WTC11 (cell line): ENCODE results near the gene KCNMA1. TPM values are rescaled to one million over a fixed set of nuclear protein-coding genes. Genes with fewer than 3 reads are reported as not detected.

Source experiments
- ATAC-seq: fragments of 200-7000 bp; cut with Tn5 transposase; 2 replicates; pipeline ENCODE4 v1.10.0; 2021; ENCODE audit warnings: mild to moderate bottlenecking, moderate library complexity
- CTCF ChIA-PET: fragments of 300-600 bp; sonication (Branson Sonifier 250); formaldehyde crosslinking; loops from one replicate; lab custom pipeline; 2021; ENCODE audit warnings: antibody characterized with exemption; lab: Charles Lee
- POLR2A ChIA-PET: fragments of 350-600 bp; sonication (Branson Sonifier 250); formaldehyde crosslinking; loops from one replicate; lab custom pipeline; 2021; ENCODE audit warnings: antibody characterized with exemption; lab: Charles Lee
- DNase-seq: peaks from one replicate; pipeline ENCODE4 v3.0.0; 2021; ENCODE audit warnings: low spot score
- H3K27ac Mint-ChIP-seq: 2 replicates; pipeline ENCODE4 v1.8.0; 2021; ENCODE audit warnings: mixed read lengths
- H3K27me3 Mint-ChIP-seq: 2 replicates; pipeline ENCODE4 v1.8.0; 2021; ENCODE audit warnings: low read depth, mild to moderate bottlenecking, moderate library complexity, mixed read lengths
- H3K36me3 Mint-ChIP-seq: 2 replicates; pipeline ENCODE4 v1.8.0; 2021; ENCODE audit warnings: mixed read lengths
- H3K4me1 Mint-ChIP-seq: 2 replicates; pipeline ENCODE4 v1.8.0; 2022; ENCODE audit warnings: mixed read lengths
- H3K4me3 Mint-ChIP-seq: 2 replicates; pipeline ENCODE4 v1.8.0; 2021; ENCODE audit warnings: mild to moderate bottlenecking, moderate library complexity, mixed read lengths
- H3K9me3 Mint-ChIP-seq: 2 replicates; pipeline ENCODE4 v1.8.0; 2021; ENCODE audit warnings: mixed read lengths
- AFF4 ChIP-seq: sonication (generic); formaldehyde crosslinking; IDR thresholded peaks from 2 replicates; pipeline ENCODE4 v1.8.1; 2023; ENCODE audit warnings: mild to moderate bottlenecking, missing genetic modification reagents, borderline replicate concordance
- AR ChIP-seq: fragments of 250-450 bp; sonication (Bioruptor Pico); IDR thresholded peaks from 2 replicates; pipeline ENCODE4 v1.9.0; 2021; ENCODE audit warnings: mild to moderate bottlenecking
- CREB1 ChIP-seq: sonication (generic); formaldehyde crosslinking; IDR thresholded peaks from 2 replicates; pipeline ENCODE4 v1.8.0; 2023; ENCODE audit warnings: mild to moderate bottlenecking, missing genetic modification reagents
- E2F1 ChIP-seq: sonication (generic); formaldehyde crosslinking; IDR thresholded peaks from 2 replicates; pipeline ENCODE4 v1.8.0; 2022; ENCODE audit warnings: mild to moderate bottlenecking, missing genetic modification reagents
- ELF4 ChIP-seq: sonication (generic); formaldehyde crosslinking; IDR thresholded peaks from 2 replicates; pipeline ENCODE4 v1.8.1; 2022; ENCODE audit warnings: low read depth, mild to moderate bottlenecking, moderate library complexity, missing genetic modification reagents
- GABPB1 ChIP-seq: sonication (generic); formaldehyde crosslinking; IDR thresholded peaks from 2 replicates; pipeline ENCODE4 v1.8.1; 2023; ENCODE audit warnings: mild to moderate bottlenecking, missing genetic modification reagents
- GRHL2 ChIP-seq: fragments of 250-450 bp; sonication (Bioruptor Pico); IDR thresholded peaks from 2 replicates; pipeline ENCODE4 v1.8.0; 2022; ENCODE audit warnings: mild to moderate bottlenecking, moderate library complexity; ENCODE audit not compliant: insufficient replicate concordance, severe bottlenecking
- MAX ChIP-seq: sonication (generic); formaldehyde crosslinking; IDR thresholded peaks from 2 replicates; pipeline ENCODE4 v1.8.0; 2022; ENCODE audit warnings: mild to moderate bottlenecking, missing genetic modification reagents
- MXD4 ChIP-seq: fragments of 250-450 bp; sonication (Bioruptor Pico); IDR thresholded peaks from 2 replicates; pipeline ENCODE4 v1.8.0; 2021; ENCODE audit warnings: mild to moderate bottlenecking, moderate library complexity, borderline replicate concordance
- SMAD3 ChIP-seq: sonication (generic); formaldehyde crosslinking; IDR thresholded peaks from 2 replicates; pipeline ENCODE4 v1.8.0; 2022; ENCODE audit warnings: missing genetic modification reagents, mild to moderate bottlenecking, borderline replicate concordance
- SOX15 ChIP-seq: fragments of 250-450 bp; sonication (Bioruptor Pico); IDR thresholded peaks from 2 replicates; pipeline ENCODE4 v1.9.0; 2021; ENCODE audit warnings: mild to moderate bottlenecking
- ZNF138 ChIP-seq: sonication (generic); formaldehyde crosslinking; conservative IDR thresholded peaks from 2 replicates; pipeline ENCODE4 v1.8.1; 2022; ENCODE audit warnings: mild to moderate bottlenecking, moderate library complexity, missing genetic modification reagents
- ZNF219 ChIP-seq: sonication (generic); formaldehyde crosslinking; IDR thresholded peaks from 2 replicates; pipeline ENCODE4 v1.8.0; 2023; ENCODE audit warnings: missing genetic modification reagents, mild to moderate bottlenecking, borderline replicate concordance
- ZNF423 ChIP-seq: fragments of 250-450 bp; sonication (Bioruptor Pico); IDR thresholded peaks from 2 replicates; pipeline ENCODE4 v2.1.2; 2022; ENCODE audit warnings: mild to moderate bottlenecking, moderate library complexity
- ZNF425 ChIP-seq: fragments of 250-450 bp; sonication (Bioruptor Pico); conservative IDR thresholded peaks from 2 replicates; pipeline ENCODE4 v1.9.0; 2021; ENCODE audit warnings: mild to moderate bottlenecking
- total RNA-seq: library from RNA; stranded (reverse); gene quantifications from 3 replicates; pipeline ENCODE4 v1.2.3, GENCODE V29; 2021

Gene KCNMA1
- total RNA-seq, 1 experiment from 2014 or later: 7.3 TPM

- H3K27ac Mint-ChIP-seq: no peak overlapping the region
- POLR2A ChIA-PET: no interaction called here
Observed at GRCh38 chr10:77622889-77623291, 14.7 kb downstream of the KCNMA1 start.

GRCh38 chr10:77620731-77621130 is 16.9 kb downstream of the KCNMA1 start:
- Mint-ChIP-seq H3K36me3 (no peaks in the 10 kb centered on the region), H3K4me3 (no peak overlapping the region), H3K27me3 (no peaks in the 10 kb centered on the region), H3K27ac (no peak overlapping the region), H3K4me1 (no peaks in the 10 kb centered on the region), H3K9me3 (no peaks in the 10 kb centered on the region)
- POLR2A ChIA-PET: no interaction called here
- no peak for DNase-seq
- TF ChIP-seq MAX (CRISPR knock-in tag) (no peak), E2F1 (CRISPR knock-in tag) (no peak)
- CTCF ChIA-PET: interaction anchor here (2.4 kb wide), 1 partner anchor 91 kb away, joined by 8 read pairs; no protein-coding TSS in a partner anchor
- no peak for ATAC-seq

More at GRCh38 chr10:77622889-77623291, 14.7 kb downstream of the KCNMA1 start:
- no peaks in the 10 kb centered on the region for H3K27me3 Mint-ChIP-seq
- H3K9me3 Mint-ChIP-seq: no peaks in the 10 kb centered on the region
- H3K36me3 Mint-ChIP-seq: no peaks in the 10 kb centered on the region
- ATAC-seq: no peak
- H3K4me1 Mint-ChIP-seq: peaks cover 6% of the 10 kb centered on the region
- TF ChIP-seq ZNF219 (CRISPR knock-in tag) (no peak), ELF4 (CRISPR knock-in tag) (no peak), ZNF425 (CRISPR knock-in tag) (no peak), SMAD3 (CRISPR knock-in tag) (no peak), GRHL2 (no peak), CREB1 (CRISPR knock-in tag) (no peak), SOX15 (CRISPR knock-in tag) (no peak), MXD4 (no peak), AFF4 (no peak)
- no peak overlapping the region for H3K4me3 Mint-ChIP-seq
- no peak for DNase-seq
- CTCF ChIA-PET: no interaction called here

GRCh38 chr10:77619964-77620703 is 17.5 kb downstream of the KCNMA1 start:
- H3K9me3 Mint-ChIP-seq: no peaks in the 10 kb centered on the region
- no peak for DNase-seq
- TF ChIP-seq AR (CRISPR knock-in tag) (no peak), GRHL2 (no peak), GABPB1 (no peak), CREB1 (CRISPR knock-in tag) (no peak), ZNF423 (CRISPR knock-in tag) (no peak), ZNF138 (CRISPR knock-in tag) (no peak)
- H3K4me3 Mint-ChIP-seq: no peak overlapping the region
- ATAC-seq: no peak
- H3K4me1 Mint-ChIP-seq: no peaks in the 10 kb centered on the region
- ChIA-PET POLR2A (no interaction called here), CTCF (interaction anchor here (0.8 to 2.4 kb wide), 2 partner anchors 24 to 91 kb away, joined by 4 to 8 read pairs; no protein-coding TSS in a partner anchor)
- no peak overlapping the region for H3K27ac Mint-ChIP-seq
- no peaks in the 10 kb centered on the region for H3K27me3 Mint-ChIP-seq
- H3K36me3 Mint-ChIP-seq: no peaks in the 10 kb centered on the region
